ENCODE results near the gene RTN1. TPM values are rescaled to one million over a fixed set of nuclear protein-coding genes. Genes with fewer than 3 reads are reported as not detected.

RTN1 gene
- total RNA-seq, 6 experiments from 2014 or later: 0.37 to 1.9 (median 0.53) TPM

GRCh38 chr14:59904184-59904583 is 33.6 kb upstream of the RTN1 start:
- Histone ChIP-seq H3K27ac (no peak overlapping the region), H3K9me3 (no peaks in the 10 kb centered on the region), H3K36me3 (no peaks in the 10 kb centered on the region), H3K27me3 (no peaks in the 10 kb centered on the region), H3K4me1 (no peaks in the 10 kb centered on the region), H3K4me3 (no peak overlapping the region)
- DNase-seq: no peak
- TF ChIP-seq CTCF (IDR thresholded peaks at IDR 0.05): no peak
- no peak for TF ChIP-seq POLR2A (IDR thresholded peaks at IDR 0.05)
- ATAC-seq: no peak
- WGBS (ENCODE audit: insufficient coverage, low coverage, low lambda C conversion rate, missing lambda C conversion rate): 49% methylated on average over 2 of the region's 2 CpGs
- intact Hi-C loops (cut with DNase I): loop anchor here in 1 of 2 donors (10.0 kb wide), 1 partner anchor 269 kb away; no protein-coding TSS in a partner anchor

DNA sequence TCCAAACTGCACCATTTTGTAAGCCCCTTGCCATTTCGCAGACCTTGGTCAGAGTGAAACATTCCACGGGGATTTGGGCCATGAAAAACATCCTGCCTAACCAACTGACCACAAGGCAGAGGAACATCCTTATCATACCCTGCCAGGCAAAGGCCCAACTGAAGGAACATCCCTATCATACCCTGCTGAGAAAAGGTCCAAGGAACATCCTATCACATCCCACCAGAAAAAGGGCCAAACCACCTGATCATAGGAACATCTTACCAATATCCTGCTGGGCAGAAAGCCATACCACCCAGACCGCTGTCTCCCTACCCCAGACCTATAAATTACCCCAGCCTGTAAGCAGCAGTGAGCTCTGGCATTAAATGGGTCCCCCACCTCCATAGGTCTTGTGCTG is 30.0 kb upstream of the RTN1 start:
- intact Hi-C loops (cut with DNase I): loop anchor here in 1 of 2 donors (10.0 kb wide), 1 partner anchor 266 kb away; no protein-coding TSS in a partner anchor
- TF ChIP-seq CTCF (IDR thresholded peaks at IDR 0.05) (no peak), POLR2A (IDR thresholded peaks at IDR 0.05) (no peak)
- no peak for DNase-seq
- H3K4me1 ChIP-seq: no peaks in the 10 kb centered on the region
- H3K9me3 ChIP-seq: no peaks in the 10 kb centered on the region
- no peak overlapping the region for H3K4me3 ChIP-seq
- no peaks in the 10 kb centered on the region for H3K27me3 ChIP-seq
- no peak overlapping the region for H3K27ac ChIP-seq
- H3K36me3 ChIP-seq: no peaks in the 10 kb centered on the region
- WGBS (ENCODE audit: insufficient coverage, low coverage, low lambda C conversion rate, missing lambda C conversion rate): 82% methylated on average over 3 of the region's 3 CpGs
- no peak for ATAC-seq

- ATAC-seq (peak; percentile 91 to 99 (median 94)), DNase-seq (peak in 1 of 3 donors; percentile 47)
- Histone ChIP-seq H3K9me3 (no peaks in the 10 kb centered on the region), H3K27ac (no peak overlapping the region), H3K4me3 (no peak overlapping the region), H3K27me3 (no peaks in the 10 kb centered on the region), H3K4me1 (no peaks in the 10 kb centered on the region), H3K36me3 (no peaks in the 10 kb centered on the region)
- TF ChIP-seq CTCF (IDR thresholded peaks at IDR 0.05) (peak; percentile 62 to 74 (median 64)), POLR2A (IDR thresholded peaks at IDR 0.05) (no peak)
- intact Hi-C loops (cut with DNase I): no loop called here
- WGBS (ENCODE audit: insufficient coverage, low coverage, low lambda C conversion rate, missing lambda C conversion rate): 13% methylated on average over 7 of the region's 8 CpGs
Observed at GRCh38 chr14:59897757-59898383, 27.3 kb upstream of the RTN1 start.

DNA sequence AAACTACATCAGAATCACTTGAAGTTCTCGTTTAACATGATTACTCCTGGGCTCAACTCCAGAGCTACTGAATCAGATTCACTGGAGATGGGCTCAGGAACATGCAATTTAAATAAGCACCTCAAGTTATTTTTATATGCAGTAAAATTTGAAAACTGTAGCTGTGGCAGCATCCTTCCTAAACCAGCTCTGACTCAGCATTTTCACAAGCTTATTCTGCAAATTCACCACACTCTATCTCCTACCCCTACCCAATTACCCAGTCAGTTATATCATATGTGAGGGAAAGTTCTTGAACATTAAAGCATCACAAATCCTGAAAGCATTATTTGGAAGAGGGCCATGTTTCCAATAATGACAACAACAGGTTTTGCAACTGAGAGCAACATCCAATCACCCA is 25.1 kb upstream of the RTN1 start:
- H3K9me3 ChIP-seq: no peaks in the 10 kb centered on the region
- no peaks in the 10 kb centered on the region for H3K4me1 ChIP-seq
- no peaks in the 10 kb centered on the region for H3K27me3 ChIP-seq
- DNase-seq (no peak), ATAC-seq (no peak)
- 50% methylated on average over 1 of the region's 1 CpG for WGBS (ENCODE audit: insufficient coverage, low coverage, low lambda C conversion rate, missing lambda C conversion rate)
- no peaks in the 10 kb centered on the region for H3K36me3 ChIP-seq
- no peak overlapping the region for H3K27ac ChIP-seq
- no peak for TF ChIP-seq POLR2A (IDR thresholded peaks at IDR 0.05)
- no peak for TF ChIP-seq CTCF (IDR thresholded peaks at IDR 0.05)
- intact Hi-C loops (cut with DNase I): no loop called here
- H3K4me3 ChIP-seq: no peak overlapping the region
